RWPE1 (cell line): Measurements from ENCODE around the gene FAM184B.

ENCODE experiments used
- CTCF ChIA-PET: fragments of 350-600 bp; sonication (Branson Sonifier 250); formaldehyde crosslinking; extraction: SDS; loops from one replicate; lab custom pipeline; 2021; lab: Yijun Ruan, JAX
- POLR2A ChIA-PET: fragments of 400-600 bp; formaldehyde crosslinking; extraction: SDS; loops from one replicate; lab custom pipeline; 2020; ENCODE audit warnings: antibody characterized with exemption; ENCODE audit not compliant: low non-redundant PET; lab: Yijun Ruan, JAX
- DNase-seq: peaks from one replicate; pipeline ENCODE4 v3.0.0; 2012; ENCODE audit warnings: low spot score
- H3K27ac ChIP-seq: fragments of 450-650 bp; 2 replicates; pipeline ENCODE4 v1.5.1; 2017
- CTCF ChIP-seq: fragments of 450-650 bp; conservative IDR thresholded peaks from 2 replicates; pipeline ENCODE4 v1.5.1; 2017; ENCODE audit warnings: low read depth, mild to moderate bottlenecking

The FAM184B gene

GRCh38 chr4:17699380-17699779, 82.0 kb downstream of the FAM184B start:
- no peak for DNase-seq
- CTCF ChIA-PET, result no interaction called here
- no peak overlapping the region for H3K27ac ChIP-seq
- POLR2A ChIA-PET, result no interaction called here
- TF ChIP-seq CTCF, result no peak

- ChIA-PET CTCF (no interaction called here), POLR2A (no interaction called here)
- no peak for TF ChIP-seq CTCF
- H3K27ac ChIP-seq, result no peak overlapping the region
- DNase-seq, result no peak
Observed at GRCh38 chr4:17698116-17698515, 83.3 kb downstream of the FAM184B start.

- TF ChIP-seq CTCF, result no peak
- POLR2A ChIA-PET, result no interaction called here
- CTCF ChIA-PET, result no interaction called here
- no peak overlapping the region for H3K27ac ChIP-seq
- no peak for DNase-seq
Observed at GRCh38 chr4:17695341-17695740, 86.1 kb downstream of the FAM184B start.

GRCh38 chr4:17694552-17694951, 86.9 kb downstream of the FAM184B start:
- no peak for DNase-seq
- TF ChIP-seq CTCF, result no peak
- no peak overlapping the region for H3K27ac ChIP-seq
- CTCF ChIA-PET, result no interaction called here
- POLR2A ChIA-PET, result no interaction called here

GRCh38 chr4:17690898-17691297, 90.5 kb downstream of the FAM184B start:
- no peak for TF ChIP-seq CTCF
- CTCF ChIA-PET, result no interaction called here
- DNase-seq, result peak; percentile 20
- H3K27ac ChIP-seq, result no peak overlapping the region
- POLR2A ChIA-PET, result no interaction called here

- H3K27ac ChIP-seq, result no peak overlapping the region
- POLR2A ChIA-PET, result no interaction called here
- DNase-seq, result no peak
- CTCF ChIA-PET, result no interaction called here
- no peak for TF ChIP-seq CTCF
Observed at GRCh38 chr4:17690135-17690534, 91.3 kb downstream of the FAM184B start.

GRCh38 chr4:17688011-17688441, 93.4 kb downstream of the FAM184B start:
- no peak for DNase-seq
- POLR2A ChIA-PET, result no interaction called here
- no peak for TF ChIP-seq CTCF
- H3K27ac ChIP-seq, result no peak overlapping the region
- CTCF ChIA-PET, result no interaction called here
